Kidney (tissue), 14 donors: ENCODE data around the gene RBBP8NL. TPM values are rescaled to one million over a fixed set of nuclear protein-coding genes. Genes with fewer than 3 reads are reported as not detected.

Experiments used
- DNase-seq, 5 donors: peaks; one replicate each; pipeline ENCODE4 v3.0.0-alpha.2; 2013 to 2020
- FAIRE-seq: peaks from 2 replicates; lab custom pipeline; 2012; peaks lifted over from hg19 to GRCh38; lab: Jason Lieb, UNC
- H3K27ac ChIP-seq, 2 donors: one replicate each; pipeline ENCODE4 v1.7.0; 2013; ENCODE audit warnings: low read depth in 2 of 2, low read length in 2 of 2, inconsistent platforms in 1 of 2
- H3K27me3 ChIP-seq: one replicate; pipeline ENCODE4 v1.7.1; 2013; ENCODE audit warnings: low read length, inconsistent platforms; ENCODE audit not compliant: control insufficient read depth, insufficient read depth
- H3K36me3 ChIP-seq, 3 donors: one replicate each; pipeline versions ENCODE4 v1.7.0 to v1.7.1; 2013; ENCODE audit warnings: low read length in 3 of 3, control low read depth in 1 of 3, inconsistent platforms in 1 of 3; ENCODE audit not compliant: insufficient read depth in 3 of 3, control insufficient read depth in 2 of 3
- H3K4me1 ChIP-seq, 3 donors: one replicate each; pipeline versions ENCODE4 v1.7.0 to v1.7.1; 2013; ENCODE audit warnings: low read length in 3 of 3, inconsistent platforms in 1 of 3, low read depth in 1 of 3; ENCODE audit not compliant: control insufficient read depth in 2 of 3, insufficient read depth in 2 of 3
- H3K4me3 ChIP-seq, 3 donors: one replicate each; pipeline versions ENCODE4 v1.7.0 to v1.8.1; 2013; ENCODE audit warnings: low read length in 3 of 3, control low read depth in 1 of 3, inconsistent platforms in 1 of 3
- H3K9ac ChIP-seq, 3 donors: one replicate each; pipeline versions ENCODE4 v1.7.0 to v1.7.1; 2013; ENCODE audit warnings: low read length in 3 of 3, control low read depth in 1 of 3, inconsistent platforms in 1 of 3
- H3K9me3 ChIP-seq, 3 donors: one replicate each; pipeline versions ENCODE4 v1.7.0 to v1.7.1; 2013; ENCODE audit warnings: low read length in 3 of 3, control low read depth in 1 of 3, inconsistent platforms in 1 of 3; ENCODE audit not compliant: control insufficient read depth in 2 of 3, insufficient read depth in 1 of 3
- CTCF ChIP-seq: IDR thresholded peaks from 3 replicates; pipeline ENCODE4 v1.5.1; 2012; ENCODE audit warnings: mild to moderate bottlenecking, moderate library complexity, borderline replicate concordance; ENCODE audit not compliant: insufficient read depth; ENCODE audit errors: extremely low read depth
- intact Hi-C: fragments of 100-400 bp; cut with DNase I; formaldehyde crosslinking; loops from one replicate; pipeline ENCODE4 v1.11.1; 2022
- polyA plus RNA-seq: library from polyadenylated mRNA; stranded (reverse); fragments of 350-450 nt; fragmentation: Illumina TruSeq; extraction: RNeasy Lipid Tissue Mini Kit (QIAGEN cat#74804); gene quantifications from one replicate; pipeline ENCODE4 v1.2.3, GENCODE V29; 2014; ENCODE audit warnings: low read depth, low replicate concordance; ENCODE audit not compliant: insufficient read depth
- total RNA-seq: library from RNA; stranded (reverse); fragmentation: NEBNext Ultra II Directional; extraction: Animal tissue kit (Norgen Biotek cat#: 25700); gene quantifications from one replicate; pipeline ENCODE4 v1.2.1, GENCODE V29; 2021
- donor health status: control.
- donor health status: control.
- donor health status: control.
- donor health status: control.
- donor health status: control.
- donor health status: DM: yes; HTN: yes; CAD: no.
- donor health status: Normal renal cell carcinoma (clear cell type).

Gene RBBP8NL
- total and polyA plus RNA-seq, 2 donors from 2014 or later, result 0.13 to 1.5 TPM

- TF ChIP-seq CTCF, result no peak
- no peak overlapping the region for H3K4me3 ChIP-seq
- no peaks in the 10 kb centered on the region for H3K9me3 ChIP-seq
- intact Hi-C loops, result no loop called here
- H3K9ac ChIP-seq, result no peak overlapping the region
- H3K27ac ChIP-seq, result no peak overlapping the region
- no peaks in the 10 kb centered on the region for H3K4me1 ChIP-seq
- no peaks in the 10 kb centered on the region for H3K36me3 ChIP-seq
- DNase-seq (no peak), FAIRE-seq (no peak)
- H3K27me3 ChIP-seq, result no peaks in the 10 kb centered on the region
Measured at GRCh38 chr20:62398120-62398821, 29.1 kb downstream of the RBBP8NL start.

- H3K27me3 ChIP-seq, result no peaks in the 10 kb centered on the region
- no peaks in the 10 kb centered on the region for H3K36me3 ChIP-seq
- H3K4me1 ChIP-seq, result no peaks in the 10 kb centered on the region
- H3K9me3 ChIP-seq, result no peaks in the 10 kb centered on the region
- H3K27ac ChIP-seq, result no peak overlapping the region
- no peak overlapping the region for H3K9ac ChIP-seq
- DNase-seq, result no peak
- no peak for TF ChIP-seq CTCF
- no peak for FAIRE-seq
- H3K4me3 ChIP-seq, result no peak overlapping the region
- intact Hi-C loops, result no loop called here
Measured at GRCh38 chr20:62396367-62397239, 30.7 kb downstream of the RBBP8NL start.

GRCh38 chr20:62395311-62396242 lies 31.8 kb downstream of the RBBP8NL start:
- Histone ChIP-seq H3K9ac (no peak overlapping the region), H3K27me3 (no peaks in the 10 kb centered on the region), H3K36me3 (no peaks in the 10 kb centered on the region), H3K4me3 (no peak overlapping the region), H3K4me1 (no peaks in the 10 kb centered on the region), H3K9me3 (no peaks in the 10 kb centered on the region), H3K27ac (no peak overlapping the region)
- TF ChIP-seq CTCF, result no peak
- intact Hi-C loops, result no loop called here
- no peak for FAIRE-seq
- DNase-seq, result no peak
